ENCODE data around the gene CLEC19A.

DNA sequence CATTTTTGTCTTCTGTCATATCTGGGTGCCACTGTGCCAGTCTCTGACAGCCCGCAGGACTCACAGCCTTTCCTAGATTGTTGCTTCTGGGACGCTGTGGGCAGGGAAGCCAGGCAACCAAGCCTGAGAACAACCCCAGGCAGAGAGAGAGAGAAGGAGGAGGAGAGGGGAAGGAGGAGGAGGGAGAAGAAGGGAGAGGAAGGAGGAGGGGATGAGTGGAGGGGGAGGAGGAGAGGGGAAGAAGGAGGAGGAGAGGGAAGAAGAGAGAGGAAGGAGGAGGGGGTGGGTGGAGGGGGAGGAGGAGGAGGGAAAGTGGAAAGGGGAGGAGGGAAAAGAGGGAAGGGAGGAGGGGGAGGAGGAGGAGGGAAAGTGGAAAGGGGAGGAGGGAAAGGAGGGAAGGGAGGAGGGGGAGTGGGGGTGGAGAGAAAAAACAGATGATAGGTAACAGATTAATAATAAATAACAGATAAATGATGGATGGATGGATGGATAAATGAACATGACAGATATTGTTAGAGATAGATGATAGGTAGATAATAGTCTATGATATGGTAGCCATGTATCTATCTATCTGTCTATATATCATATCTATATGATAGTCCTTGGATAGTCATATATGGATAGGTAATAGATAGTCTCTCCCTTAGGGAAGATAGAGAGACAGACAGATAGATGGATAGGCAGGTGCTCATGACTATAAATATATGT lies 29.3 kb downstream of the CLEC19A start:
- TF ChIP-seq, protein P1, sequence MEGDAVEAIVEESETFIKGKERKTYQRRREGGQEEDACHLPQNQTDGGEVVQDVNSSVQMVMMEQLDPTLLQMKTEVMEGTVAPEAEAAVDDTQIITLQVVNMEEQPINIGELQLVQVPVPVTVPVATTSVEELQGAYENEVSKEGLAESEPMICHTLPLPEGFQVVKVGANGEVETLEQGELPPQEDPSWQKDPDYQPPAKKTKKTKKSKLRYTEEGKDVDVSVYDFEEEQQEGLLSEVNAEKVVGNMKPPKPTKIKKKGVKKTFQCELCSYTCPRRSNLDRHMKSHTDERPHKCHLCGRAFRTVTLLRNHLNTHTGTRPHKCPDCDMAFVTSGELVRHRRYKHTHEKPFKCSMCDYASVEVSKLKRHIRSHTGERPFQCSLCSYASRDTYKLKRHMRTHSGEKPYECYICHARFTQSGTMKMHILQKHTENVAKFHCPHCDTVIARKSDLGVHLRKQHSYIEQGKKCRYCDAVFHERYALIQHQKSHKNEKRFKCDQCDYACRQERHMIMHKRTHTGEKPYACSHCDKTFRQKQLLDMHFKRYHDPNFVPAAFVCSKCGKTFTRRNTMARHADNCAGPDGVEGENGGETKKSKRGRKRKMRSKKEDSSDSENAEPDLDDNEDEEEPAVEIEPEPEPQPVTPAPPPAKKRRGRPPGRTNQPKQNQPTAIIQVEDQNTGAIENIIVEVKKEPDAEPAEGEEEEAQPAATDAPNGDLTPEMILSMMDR (IDR thresholded peaks at IDR 0.05 in 4 of 5, conservative IDR thresholded peaks at IDR 0.05 in 1 of 5) = no peak
- TF ChIP-seq POLR2A (IDR thresholded peaks at IDR 0.05) = no peak
